T-helper 2 cell treated with Interferon-gamma antibody and Interleukin-4, amounts not matched to agents 5 μg/mL and 100 μg/mL, for 36 hours (primary cell): ENCODE measurements around the gene MRPL47.
A peak's percentile ranks its signal among the peaks of the same experiment; 100 is the strongest.

Experiments used
- DNase-seq: peaks from one replicate; pipeline ENCODE4 v3.0.0; 2021; ENCODE audit warnings: low spot score
- H3K27ac Mint-ChIP-seq: one replicate; pipeline ENCODE4 v1.8.0; 2021; ENCODE audit warnings: mild to moderate bottlenecking, mixed read lengths
- H3K27me3 Mint-ChIP-seq: one replicate; pipeline ENCODE4 v1.8.0; 2021; ENCODE audit warnings: low read depth, mixed read lengths
- H3K36me3 Mint-ChIP-seq: one replicate; pipeline ENCODE4 v1.8.0; 2021; ENCODE audit warnings: low read depth, mixed read lengths
- H3K4me1 Mint-ChIP-seq: one replicate; pipeline ENCODE4 v1.8.0; 2021; ENCODE audit warnings: low read depth, mixed read lengths
- H3K4me3 Mint-ChIP-seq: one replicate; pipeline ENCODE4 v1.8.0; 2022; ENCODE audit warnings: mild to moderate bottlenecking, moderate library complexity, mixed read lengths
- H3K9me3 Mint-ChIP-seq: one replicate; pipeline ENCODE4 v1.8.0; 2021; ENCODE audit warnings: mixed read lengths

Gene MRPL47

DNA sequence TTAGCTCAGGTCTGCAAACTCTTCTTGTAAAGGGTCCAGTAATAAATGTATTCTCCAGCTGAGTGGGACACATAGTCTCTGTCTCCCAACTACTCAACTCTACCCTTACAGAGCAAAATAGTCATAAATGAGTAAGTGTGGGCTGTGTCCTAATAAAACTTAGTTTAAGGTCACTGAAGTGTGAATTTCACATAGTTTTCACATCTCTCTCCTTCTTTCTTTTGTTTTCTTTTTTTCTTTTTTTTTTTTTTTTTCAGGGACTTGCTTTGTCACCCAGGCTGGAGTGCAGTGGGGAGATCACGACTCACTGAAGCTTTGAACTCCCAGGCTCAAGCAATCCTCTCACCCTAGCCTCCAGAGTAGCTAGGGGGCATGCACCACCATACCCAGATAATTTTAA is 43.6 kb downstream of the MRPL47 start:
- peaks cover 28% of the 10 kb centered on the region for H3K4me1 Mint-ChIP-seq
- no peak overlapping the region for H3K27ac Mint-ChIP-seq
- no peaks in the 10 kb centered on the region for H3K9me3 Mint-ChIP-seq
- DNase-seq, result no peak
- H3K4me3 Mint-ChIP-seq, result no peak overlapping the region
- H3K27me3 Mint-ChIP-seq, result peaks cover 13% of the 10 kb centered on the region
- H3K36me3 Mint-ChIP-seq, result peaks cover 2% of the 10 kb centered on the region

DNA sequence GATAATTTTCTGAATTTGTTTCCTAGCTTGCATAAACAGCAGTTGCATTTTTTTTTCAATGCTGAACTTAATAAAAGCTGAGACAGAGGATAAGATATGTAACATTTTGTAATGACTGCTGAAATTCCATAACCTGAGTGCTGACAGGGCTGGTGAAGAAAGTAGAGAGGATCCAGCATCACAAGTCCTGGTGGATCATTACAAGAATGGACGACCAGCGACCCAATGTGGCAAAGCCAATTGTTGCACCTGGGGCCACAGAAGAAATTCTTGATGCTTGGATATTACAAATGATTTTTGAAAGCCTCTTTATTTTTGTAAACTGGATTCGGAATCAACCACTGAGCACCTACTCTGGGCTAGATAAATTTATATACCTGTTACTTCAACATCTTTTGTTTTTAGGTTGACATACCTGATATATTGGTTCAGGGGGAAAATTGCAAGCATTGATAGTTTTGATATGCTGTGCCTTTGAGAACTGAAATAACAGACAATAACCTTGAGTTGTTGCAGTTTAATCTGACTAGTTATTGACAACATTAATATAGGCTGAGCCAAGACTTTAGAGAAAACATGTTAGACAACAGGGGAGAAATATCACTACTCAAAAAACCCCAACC is 45.6 kb downstream of the MRPL47 start:
- Mint-ChIP-seq H3K4me3 (no peak overlapping the region), H3K9me3 (no peaks in the 10 kb centered on the region), H3K27me3 (peaks cover 19% of the 10 kb centered on the region), H3K27ac (no peak overlapping the region), H3K36me3 (no peaks in the 10 kb centered on the region), H3K4me1 (peaks cover 13% of the 10 kb centered on the region)
- peak; percentile 19 for DNase-seq

DNA sequence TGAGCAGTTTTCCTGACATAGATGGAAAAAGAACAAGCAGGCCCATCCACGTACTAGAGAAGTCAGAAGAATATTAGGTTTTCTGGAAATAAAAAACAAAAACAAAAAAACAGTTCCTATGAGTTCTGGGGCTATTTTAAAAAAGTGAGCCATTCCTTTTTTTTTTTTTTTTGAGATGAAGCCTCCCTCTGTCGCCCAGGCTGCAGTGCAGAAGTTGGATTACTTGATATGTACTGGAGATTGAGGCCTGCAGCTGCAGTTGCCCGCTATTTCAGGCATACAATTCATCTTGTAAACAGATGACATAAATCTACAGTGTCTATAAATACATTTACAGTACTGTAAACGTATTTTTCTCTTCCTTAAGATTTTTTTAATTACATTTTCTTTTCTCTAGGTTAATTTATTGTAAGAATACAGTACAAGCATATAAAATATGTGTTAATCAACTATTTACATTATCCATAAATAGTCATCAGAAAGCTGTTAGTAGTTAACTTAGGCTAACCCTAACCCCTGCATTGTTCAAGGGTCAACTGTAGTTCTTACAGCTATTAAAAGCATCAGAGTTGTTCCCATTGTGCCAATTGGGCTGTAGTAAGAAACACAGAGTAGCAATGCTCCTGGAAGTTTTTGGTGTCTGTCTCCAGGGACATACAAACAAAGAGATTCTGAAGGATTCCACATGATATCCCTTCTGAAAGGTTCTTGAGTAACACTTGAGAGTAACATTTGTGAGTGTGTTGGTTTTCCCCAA is 52.9 kb downstream of the MRPL47 start:
- no peak for DNase-seq
- Mint-ChIP-seq H3K4me1 (peaks cover 10% of the 10 kb centered on the region), H3K4me3 (no peak overlapping the region), H3K9me3 (no peaks in the 10 kb centered on the region), H3K36me3 (no peaks in the 10 kb centered on the region), H3K27ac (no peak overlapping the region), H3K27me3 (peaks cover 13% of the 10 kb centered on the region)

DNA sequence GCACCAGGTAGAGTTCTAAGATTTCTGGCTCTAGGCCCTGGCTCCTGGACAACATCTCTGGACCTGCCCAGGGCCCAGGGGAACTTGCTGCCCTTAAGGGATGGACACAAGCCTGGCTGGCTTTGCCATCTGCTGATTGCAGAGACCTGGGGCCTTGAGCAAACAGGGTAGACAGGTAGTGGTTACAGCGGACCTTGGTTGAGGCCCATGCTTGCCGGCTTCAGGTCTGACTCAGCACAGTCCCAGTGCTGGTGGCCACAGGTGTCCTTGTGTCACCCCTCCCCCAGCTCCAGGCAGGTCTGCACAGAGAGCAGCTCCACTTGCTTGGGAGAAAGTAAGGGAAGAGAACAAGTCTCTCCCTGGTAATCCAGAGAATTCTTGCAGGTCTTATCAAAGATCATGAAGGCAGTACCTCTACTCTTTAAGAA is 57.6 kb downstream of the MRPL47 start:
- Mint-ChIP-seq H3K4me1 (peaks cover 12% of the 10 kb centered on the region), H3K27me3 (no peaks in the 10 kb centered on the region), H3K36me3 (no peaks in the 10 kb centered on the region), H3K4me3 (no peak overlapping the region), H3K9me3 (no peaks in the 10 kb centered on the region), H3K27ac (no peak overlapping the region)
- DNase-seq, result no peak

DNA sequence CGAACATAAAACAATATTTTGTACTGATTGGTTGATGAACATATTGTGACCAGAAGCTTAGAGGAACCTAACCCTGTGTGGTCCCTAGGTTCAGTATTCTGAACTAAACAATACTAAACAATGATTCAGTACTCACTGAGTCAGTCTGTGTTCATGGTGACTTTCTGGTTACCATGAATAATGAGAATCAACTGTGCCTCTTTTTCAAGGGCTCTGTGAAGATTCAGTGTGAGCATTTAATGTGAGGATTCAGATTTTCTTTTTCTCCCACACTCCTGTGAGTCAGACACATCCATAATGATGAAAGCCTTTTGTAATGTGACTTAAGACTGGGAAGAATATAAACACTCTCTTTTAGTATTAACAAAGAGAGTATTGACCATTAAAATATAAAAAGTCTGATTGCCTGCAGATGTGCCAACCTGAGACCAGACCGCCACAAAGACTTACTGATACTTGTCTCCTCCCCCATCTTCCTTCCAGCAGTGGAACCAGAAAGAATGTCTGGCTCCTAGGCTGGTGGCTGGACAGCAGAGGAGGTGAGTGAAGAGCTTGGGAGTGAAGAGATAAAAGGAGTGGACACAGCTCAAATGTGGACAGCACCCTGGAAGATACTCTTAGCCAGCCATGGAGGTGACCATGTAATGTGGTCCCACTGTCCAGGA is 59.3 kb downstream of the MRPL47 start:
- Mint-ChIP-seq H3K36me3 (no peaks in the 10 kb centered on the region), H3K9me3 (no peaks in the 10 kb centered on the region), H3K4me1 (peaks cover 12% of the 10 kb centered on the region), H3K27me3 (no peaks in the 10 kb centered on the region), H3K27ac (no peak overlapping the region), H3K4me3 (no peak overlapping the region)
- no peak for DNase-seq

DNA sequence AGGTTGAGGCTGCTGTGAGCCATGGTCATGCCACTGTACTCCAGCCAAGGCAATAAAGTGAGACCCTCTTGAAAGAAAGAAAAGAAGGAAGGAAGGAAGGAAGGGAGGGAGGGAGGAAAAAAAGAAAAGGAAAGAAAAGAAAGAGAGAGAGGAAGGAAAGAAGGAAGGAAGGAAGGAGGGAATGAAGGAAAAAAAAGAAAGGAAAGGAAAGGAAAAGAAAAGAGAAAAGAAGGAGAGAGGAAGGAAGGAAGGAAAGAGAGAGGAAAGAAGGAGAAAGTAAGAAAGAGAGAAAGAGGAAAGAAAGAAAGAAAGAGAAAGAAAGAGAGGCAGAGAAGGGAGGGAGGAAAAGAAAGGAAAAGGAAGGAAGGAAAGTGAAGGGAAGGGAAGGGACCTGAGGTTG is 62.1 kb downstream of the MRPL47 start:
- no peaks in the 10 kb centered on the region for H3K36me3 Mint-ChIP-seq
- peaks cover 5% of the 10 kb centered on the region for H3K4me1 Mint-ChIP-seq
- H3K27me3 Mint-ChIP-seq, result peaks cover 3% of the 10 kb centered on the region
- H3K27ac Mint-ChIP-seq, result no peak overlapping the region
- H3K4me3 Mint-ChIP-seq, result no peak overlapping the region
- no peak for DNase-seq
- no peaks in the 10 kb centered on the region for H3K9me3 Mint-ChIP-seq

DNA sequence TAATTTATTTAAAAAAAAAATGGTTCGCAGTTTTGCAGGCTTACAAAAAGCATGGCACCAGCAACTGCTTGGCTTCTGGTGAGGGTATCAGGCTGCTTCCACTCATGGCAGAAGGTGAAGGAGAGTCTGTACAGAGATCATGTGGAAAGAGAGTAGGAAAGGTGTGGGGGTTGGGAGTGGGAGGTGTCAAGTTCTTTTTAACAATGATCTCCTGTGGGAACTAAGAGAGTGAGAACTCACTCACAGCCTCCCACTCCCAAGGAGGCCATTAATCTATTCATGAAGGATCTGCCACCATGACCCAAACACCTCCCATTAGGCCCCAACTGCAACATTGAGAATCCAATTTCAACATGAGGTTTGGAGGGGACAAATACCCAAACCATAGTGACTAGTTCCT is 62.8 kb downstream of the MRPL47 start:
- peaks cover 3% of the 10 kb centered on the region for H3K27me3 Mint-ChIP-seq
- no peak overlapping the region for H3K27ac Mint-ChIP-seq
- no peaks in the 10 kb centered on the region for H3K9me3 Mint-ChIP-seq
- no peak overlapping the region for H3K4me3 Mint-ChIP-seq
- H3K4me1 Mint-ChIP-seq, result peaks cover 2% of the 10 kb centered on the region
- DNase-seq, result no peak
- no peaks in the 10 kb centered on the region for H3K36me3 Mint-ChIP-seq

DNA sequence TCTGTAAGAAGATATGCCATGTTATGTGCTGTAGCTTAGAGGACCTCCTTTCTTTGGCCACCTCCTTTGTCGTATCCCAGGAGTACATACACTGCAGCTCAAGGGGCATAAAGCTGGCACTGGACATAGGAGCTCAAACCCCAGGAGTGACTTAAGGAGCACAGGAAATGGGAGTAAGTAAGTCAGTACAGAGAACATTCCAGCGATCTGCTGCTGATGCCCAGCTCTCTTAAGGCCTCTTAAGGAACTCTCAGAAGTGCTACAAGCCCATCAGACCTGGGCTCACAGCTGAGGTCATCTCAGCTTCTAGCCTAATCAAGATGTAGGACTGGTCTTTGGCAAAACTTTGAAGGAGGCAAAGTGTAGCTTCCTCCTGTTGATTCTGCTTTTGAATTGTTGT is 63.3 kb downstream of the MRPL47 start:
- no peak overlapping the region for H3K27ac Mint-ChIP-seq
- DNase-seq, result no peak
- H3K27me3 Mint-ChIP-seq, result peaks cover 3% of the 10 kb centered on the region
- H3K4me3 Mint-ChIP-seq, result no peak overlapping the region
- peaks cover 2% of the 10 kb centered on the region for H3K4me1 Mint-ChIP-seq
- no peaks in the 10 kb centered on the region for H3K9me3 Mint-ChIP-seq
- H3K36me3 Mint-ChIP-seq, result no peaks in the 10 kb centered on the region
